ENCODE measurements around the gene CPAMD8.
"Not testable (repeated sequence)": the region's sequence is repeated elsewhere in the genome, so short reads cannot be mapped to it uniquely, and the experiment has no call there.

The CPAMD8 gene

GRCh38 chr19:17020823-17021222 is 5.8 kb downstream of the CPAMD8 start:
- no peak for TF ChIP-seq CTCF (conservative IDR thresholded peaks at IDR 0.05; ENCODE audit: low read length)
- DNase-seq (ENCODE audit: low read depth), result no peak

DNA sequence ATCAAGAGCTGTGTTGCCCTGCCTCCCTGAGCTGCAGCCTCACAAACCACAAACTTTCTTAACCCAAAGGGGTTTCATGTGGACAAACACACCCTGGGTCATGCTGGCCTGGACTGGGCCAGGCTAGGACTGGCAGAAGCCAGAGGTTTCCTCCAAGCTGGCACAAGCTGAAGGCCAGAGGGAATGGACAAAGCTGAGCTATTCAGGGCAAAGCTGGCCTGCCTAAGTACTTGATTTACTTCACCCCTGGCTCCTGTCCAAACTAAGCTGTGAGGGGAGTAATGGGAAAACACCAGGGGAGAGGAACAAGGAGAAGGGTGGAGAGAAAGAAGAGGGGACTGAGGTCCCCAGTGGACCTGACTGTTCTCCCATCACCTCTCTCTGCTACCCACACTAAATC is 6.2 kb downstream of the CPAMD8 start:
- TF ChIP-seq CTCF (conservative IDR thresholded peaks at IDR 0.05; ENCODE audit: low read length), result no peak
- no peak for DNase-seq (ENCODE audit: low read depth)
- no peak overlapping the region for H3K4me3 ChIP-seq (ENCODE audit: low read length)

More at GRCh38 chr19:17020823-17021222, 5.8 kb downstream of the CPAMD8 start:
- no peak overlapping the region for H3K4me3 ChIP-seq (ENCODE audit: low read length)

GRCh38 chr19:17014212-17014861 is 12.3 kb downstream of the CPAMD8 start:
- DNase-seq (ENCODE audit: low read depth); H3K4me3 ChIP-seq (ENCODE audit: low read length): not testable (repeated sequence)

GRCh38 chr19:17011485-17011884 is 15.1 kb downstream of the CPAMD8 start:
- DNase-seq (ENCODE audit: low read depth), result no peak
- no peak overlapping the region for H3K4me3 ChIP-seq (ENCODE audit: low read length)
- TF ChIP-seq CTCF (conservative IDR thresholded peaks at IDR 0.05; ENCODE audit: low read length), result no peak

GRCh38 chr19:17006579-17006978 is 20.0 kb downstream of the CPAMD8 start:
- no peak overlapping the region for H3K4me3 ChIP-seq (ENCODE audit: low read length)
- no peak for DNase-seq (ENCODE audit: low read depth)
- TF ChIP-seq CTCF (conservative IDR thresholded peaks at IDR 0.05; ENCODE audit: low read length), result no peak

DNA sequence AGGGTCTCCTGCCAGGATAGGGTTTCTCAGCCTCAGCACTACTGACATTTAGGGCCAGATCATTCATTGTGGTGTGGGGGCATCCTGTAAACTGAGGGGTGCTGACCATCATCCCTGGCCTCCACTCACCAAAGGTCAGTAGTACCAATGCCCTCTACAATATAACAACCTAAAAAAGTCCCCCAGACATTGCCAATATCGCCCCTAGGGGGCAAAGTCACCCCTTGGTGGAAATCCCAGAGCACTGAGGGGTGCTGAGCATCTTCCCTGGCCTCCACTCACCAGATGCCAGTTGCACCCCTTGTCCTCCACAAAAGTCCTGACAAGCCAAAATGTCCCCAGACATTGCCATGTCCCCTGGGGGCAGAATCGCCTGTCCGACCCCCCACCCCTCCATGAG is 21.6 kb downstream of the CPAMD8 start:
- no peak for TF ChIP-seq CTCF (conservative IDR thresholded peaks at IDR 0.05; ENCODE audit: low read length)
- no peak overlapping the region for H3K4me3 ChIP-seq (ENCODE audit: low read length)

GRCh38 chr19:17004386-17004785 is 22.2 kb downstream of the CPAMD8 start:
- no peak overlapping the region for H3K4me3 ChIP-seq (ENCODE audit: low read length)
- DNase-seq (ENCODE audit: low read depth), result no peak
- TF ChIP-seq CTCF (conservative IDR thresholded peaks at IDR 0.05; ENCODE audit: low read length), result no peak

More for the DNA sequence above, 21.6 kb downstream of the CPAMD8 start:
- no peak for DNase-seq (ENCODE audit: low read depth)
